Heart left ventricle (tissue), 16 donors: ENCODE measurements around the gene SPEF1. TPM values are rescaled to one million over a fixed set of nuclear protein-coding genes. Genes with fewer than 3 reads are reported as not detected.

Source experiments
- ATAC-seq, 4 donors: fragments of 200-7000 bp; cut with Tn5 transposase; one replicate each; pipeline ENCODE4 v1.9.1; 2020 to 2022; ENCODE audit warnings: moderate library complexity in 4 of 4, mild to moderate bottlenecking in 3 of 4, moderate number of reproducible peaks in 1 of 4
- DNase-seq, 5 donors: peaks; one replicate each; pipeline ENCODE4 v3.0.0-alpha.2; 2020
- H3K27ac ChIP-seq, 12 donors: fragments of 200-600 bp; sonication (generic) in 4 of 12; one replicate each; pipeline versions ENCODE4 v1.5.0 to v1.8.0; 2016 to 2022; ENCODE audit warnings: mild to moderate bottlenecking in 2 of 12
- H3K27me3 ChIP-seq, 9 donors: fragments of 200-600 bp; sonication (generic) in 2 of 9; one replicate each; pipeline versions ENCODE4 v1.5.1 to v1.8.0; 2016 to 2022; ENCODE audit warnings: mild to moderate bottlenecking in 3 of 9
- H3K36me3 ChIP-seq, 9 donors: fragments of 200-600 bp; sonication (generic) in 2 of 9; one replicate each; pipeline versions ENCODE4 v1.5.0 to v1.8.0; 2018 to 2022; ENCODE audit warnings: mild to moderate bottlenecking in 2 of 9
- H3K4me1 ChIP-seq, 12 donors: fragments of 200-600 bp; sonication (generic) in 4 of 12; one replicate each; pipeline versions ENCODE4 v1.5.0 to v1.8.0; 2016 to 2022; ENCODE audit warnings: mild to moderate bottlenecking in 3 of 12
- H3K4me3 ChIP-seq, 12 donors: fragments of 200-600 bp; sonication (generic) in 4 of 12; one replicate each; pipeline versions ENCODE4 v1.5.0 to v1.8.0; 2017 to 2022; ENCODE audit warnings: mild to moderate bottlenecking in 9 of 12, moderate library complexity in 4 of 12
- H3K9me3 ChIP-seq, 12 donors: fragments of 200-600 bp; sonication (generic) in 4 of 12; one replicate each; pipeline versions ENCODE4 v1.5.0 to v1.8.0; 2016 to 2022; ENCODE audit warnings: mild to moderate bottlenecking in 1 of 12
- CTCF ChIP-seq, 12 donors: fragments of 200-600 bp; sonication (generic) in 4 of 12; IDR thresholded peaks; one replicate each; pipeline versions ENCODE4 v1.5.0 to v1.8.0; 2018 to 2022; ENCODE audit warnings: antibody characterized with exemption in 12 of 12, mild to moderate bottlenecking in 5 of 12
- POLR2A ChIP-seq, 2 donors: fragments of 450-650 bp; IDR thresholded peaks; one replicate each; pipeline ENCODE4 v1.6.1; 2017; ENCODE audit warnings: antibody characterized with exemption in 2 of 2, mild to moderate bottlenecking in 2 of 2, moderate library complexity in 2 of 2
- WGBS, 4 donors: extraction: QIAGEN DNeasy Blood & Tissue Kit in 2 of 4; methylation state at CpG; one replicate each; pipeline versions ENCODE4 v1.1.5 to v1.1.7; 2013 to 2018; 5-methylcytosine and 5-hydroxymethylcytosine counted together
- intact Hi-C, 10 donors: fragments of 100-400 bp; cut with DNase I; formaldehyde crosslinking; loops; one replicate each; pipeline versions ENCODE4 v1.11.1 to v1.14.2; 2022
- polyA plus RNA-seq, 2 donors: library from polyadenylated mRNA; stranded (reverse); fragments of 200-250 nt; gene quantifications; one replicate each; pipeline ENCODE4 v1.2.3, GENCODE V29; 2013
- total RNA-seq, 9 donors: library from RNA; depleted of rRNA in 2 of 9; stranded (reverse); fragments of >200 nt in 2 of 9; fragmentation: NEBNext Ultra II Directional in 3 of 9; extraction: Animal tissue kit (Norgen Biotek cat#: 25700) in 3 of 9; gene quantifications; one replicate each; pipeline versions ENCODE4 v1.1.0 to v1.2.4, GENCODE V29; 2016 to 2023
- donor health status: ischemic (EF 13 %, LVEDD 7.1; RV severe dilation, severe dysfunction).
- donor health status: healthy with polysubstance abuse.
- donor health status: DM: no; HTN: yes; CAD: no.
- donor health status: DM: no; HTN: no; CAD: no.
- donor health status: ischemic (EF 25% LVEDD 6.9; RV normal size, moderate dysfunction).
- donor health status: ischemic (EF 25% LVEDD 5.7; RV mildly dilated, moderate dysfunction).
- donor health status: healthy.
- donor health status: DM: yes; HTN: yes; CAD: no.
- donor health status: ischemic (EF 35%, LVEDD 5.7; RV mildly dilated, moderate dysfunction).
- donor health status: nonischemic (EF 11% LVEDD 7.7; RV severe dilation, severe dysfunction).
- donor health status: DM: yes; HTN: yes; CAD: no.
- donor health status: PGD.
- donor health status: ischemic (EF 29% LVEDD 5.4; RV normal size, mild dysfunction).
- donor health status: nonischemic (EF 23%, LVEDD 6.1; RV moderate dilation, normal function).

SPEF1 gene
- total and polyA plus RNA-seq, 11 donors = 0.11 to 0.65 (median 0.19) TPM; not detected in 5

- Histone ChIP-seq H3K4me3 (no peak overlapping the region), H3K9me3 (peaks cover 0 to 4% (median 0%) of the 10 kb centered on the region in 12 donors), H3K36me3 (peaks cover 0 to 4% (median 0%) of the 10 kb centered on the region in 9 donors), H3K4me1 (peaks cover 0 to 34% (median 25%) of the 10 kb centered on the region in 12 donors), H3K27ac (no peak overlapping the region), H3K27me3 (peaks cover 0 to 5% (median 0%) of the 10 kb centered on the region in 9 donors)
- ATAC-seq = no peak
- no peak for TF ChIP-seq POLR2A (IDR thresholded peaks at IDR 0.05)
- peak in 2 of 5 donors; percentile 22 to 50 for DNase-seq
- WGBS, 4 donors = 28 to 51% (median 41%) methylated on average over 17 to 18 of the region's 18 CpGs
- intact Hi-C loops = loop anchor here in 3 of 10 donors (10.0 kb wide), 3 partner anchors 64 to 314 kb away; partner anchors contain the start of gene SIGLEC1 (in 1 of the 3)
Observed at GRCh38 chr20:3778976-3779375, 2.3 kb downstream of the SPEF1 start.

GRCh38 chr20:3777716-3778629, 3.3 kb downstream of the SPEF1 start:
- Histone ChIP-seq H3K36me3 (peaks cover 0 to 4% (median 0%) of the 10 kb centered on the region in 9 donors), H3K27ac (peak overlapping the region in 2 of 12 donors; percentile 9 to 22), H3K9me3 (peaks cover 0 to 4% (median 0%) of the 10 kb centered on the region in 12 donors), H3K4me3 (peak overlapping the region; percentile 21 to 64 (median 50)), H3K27me3 (peaks cover 0 to 5% (median 0%) of the 10 kb centered on the region in 9 donors), H3K4me1 (peaks cover 0 to 28% (median 20%) of the 10 kb centered on the region in 12 donors)
- peak in 1 of 12 donors; percentile 10 for TF ChIP-seq CTCF (IDR thresholded peaks at IDR 0.05)
- no peak for TF ChIP-seq POLR2A (IDR thresholded peaks at IDR 0.05)
- DNase-seq (peak; percentile 66 to 89 (median 73)), ATAC-seq (peak in 3 of 4 donors; percentile 60 to 74 (median 71))
- intact Hi-C loops = loop anchor here in 3 of 10 donors (10.0 kb wide), 3 partner anchors 63 to 313 kb away; partner anchors contain the start of gene SIGLEC1 (in 1 of the 3)
- WGBS, 4 donors = 3 to 13% (median 5%) methylated on average over 30 to 70 of the region's 70 CpGs

GRCh38 chr20:3777381-3777715, 3.9 kb downstream of the SPEF1 start:
- Histone ChIP-seq H3K4me1 (peaks cover 0 to 28% (median 20%) of the 10 kb centered on the region in 12 donors), H3K36me3 (no peaks in the 10 kb centered on the region), H3K27me3 (peaks cover 0 to 5% (median 0%) of the 10 kb centered on the region in 9 donors), H3K4me3 (peak overlapping the region; percentile 21 to 64 (median 50)), H3K27ac (peak overlapping the region in 2 of 12 donors; percentile 9 to 22), H3K9me3 (peaks cover 0 to 4% (median 0%) of the 10 kb centered on the region in 12 donors)
- WGBS, 4 donors = 11 to 18% (median 13%) methylated on average over 15 to 16 of the region's 16 CpGs
- DNase-seq (no peak), ATAC-seq (peak in 1 of 4 donors; percentile 1)
- intact Hi-C loops = loop anchor here in 3 of 10 donors (10.0 kb wide), 3 partner anchors 63 to 313 kb away; partner anchors contain the start of gene SIGLEC1 (in 1 of the 3)
- TF ChIP-seq CTCF (IDR thresholded peaks at IDR 0.05) = no peak
- no peak for TF ChIP-seq POLR2A (IDR thresholded peaks at IDR 0.05)

GRCh38 chr20:3775457-3776108, 5.7 kb downstream of the SPEF1 start:
- intact Hi-C loops = loop anchor here in 4 of 10 donors (2.0 to 10.0 kb wide), 4 partner anchors 21 to 311 kb away; partner anchors contain the start of gene SIGLEC1 (in 1 of the 4)
- no peaks in the 10 kb centered on the region for H3K36me3 ChIP-seq
- H3K9me3 ChIP-seq = peaks cover 0 to 4% (median 0%) of the 10 kb centered on the region in 12 donors
- H3K27ac ChIP-seq = no peak overlapping the region
- DNase-seq (no peak), ATAC-seq (no peak)
- 84 to 92% (median 91%) methylated on average over 4 of the region's 4 CpGs for WGBS, 4 donors
- H3K4me1 ChIP-seq = peaks cover 0 to 19% (median 15%) of the 10 kb centered on the region in 12 donors
- peaks cover 0 to 5% (median 0%) of the 10 kb centered on the region in 9 donors for H3K27me3 ChIP-seq
- TF ChIP-seq CTCF (IDR thresholded peaks at IDR 0.05) (no peak), POLR2A (IDR thresholded peaks at IDR 0.05) (no peak)
- H3K4me3 ChIP-seq = no peak overlapping the region
